GM18873 (cell line): ENCODE measurements around the gene SPHKAP.
"Not testable (repeated sequence)": the region's sequence is repeated elsewhere in the genome, so short reads cannot be mapped to it uniquely, and the experiment has no call there.

ENCODE experiments used
- ATAC-seq: cut with Tn5 transposase; IDR thresholded peaks from one replicate; pipeline ENCODE4 v1.9.1; 2021; ENCODE audit warnings: mild to moderate bottlenecking, moderate library complexity, moderate number of reproducible peaks; ENCODE audit not compliant: unreplicated experiment, low FRiP score

The SPHKAP gene

GRCh38 chr2:228181098-228182019 is at the start of gene SPHKAP:
SPHKAP (minus strand) TSS chr2:228181687; CDS start chr2:228181598, 89 bp downstream.
- ATAC-seq = no peak

- ATAC-seq = no peak
Observed at GRCh38 chr2:228227466-228227865, 46.0 kb upstream of the SPHKAP start.

GRCh38 chr2:228224410-228224809 is 42.9 kb upstream of the SPHKAP start:
- no peak for ATAC-seq

- not testable (repeated sequence) for ATAC-seq
Observed at GRCh38 chr2:228218593-228218992, 37.1 kb upstream of the SPHKAP start.

GRCh38 chr2:228197504-228197903 is 16.0 kb upstream of the SPHKAP start:
- ATAC-seq = no peak

GRCh38 chr2:228180181-228181097 is 1.0 kb downstream of the SPHKAP start:
- ATAC-seq = no peak

GRCh38 chr2:228167290-228167689 is 14.2 kb downstream of the SPHKAP start:
- ATAC-seq = no peak

GRCh38 chr2:228164718-228165117 is 16.8 kb downstream of the SPHKAP start:
- no peak for ATAC-seq

GRCh38 chr2:228157841-228158240 is 23.6 kb downstream of the SPHKAP start:
- ATAC-seq = no peak

GRCh38 chr2:228144961-228145360 is 36.5 kb downstream of the SPHKAP start:
- no peak for ATAC-seq

GRCh38 chr2:228140934-228141528 is 40.5 kb downstream of the SPHKAP start:
- peak; percentile 95 for ATAC-seq

GRCh38 chr2:228136027-228136426 is 45.5 kb downstream of the SPHKAP start:
- no peak for ATAC-seq

- no peak for ATAC-seq
Observed at GRCh38 chr2:228135300-228135699, 46.2 kb downstream of the SPHKAP start.

GRCh38 chr2:228131833-228132232 is 49.7 kb downstream of the SPHKAP start:
- ATAC-seq = no peak

- no peak for ATAC-seq
Observed at GRCh38 chr2:228126401-228126800, 55.1 kb downstream of the SPHKAP start.

GRCh38 chr2:228118940-228119339 is 62.5 kb downstream of the SPHKAP start:
- ATAC-seq = no peak

GRCh38 chr2:228107846-228108245 is 73.6 kb downstream of the SPHKAP start:
- no peak for ATAC-seq

- no peak for ATAC-seq
Observed at GRCh38 chr2:228105526-228106250, 75.8 kb downstream of the SPHKAP start.

GRCh38 chr2:228104215-228104614 is 77.3 kb downstream of the SPHKAP start:
- no peak for ATAC-seq

- no peak for ATAC-seq
Observed at GRCh38 chr2:228103379-228103778, 78.1 kb downstream of the SPHKAP start.
